ENCODE data around the gene BCL10. TPM values are rescaled to one million over a fixed set of nuclear protein-coding genes. Genes with fewer than 3 reads are reported as not detected.

BCL10 gene
- total RNA-seq, 2 experiments from 2014 or later: 50.0 to 52.0 TPM

DNA sequence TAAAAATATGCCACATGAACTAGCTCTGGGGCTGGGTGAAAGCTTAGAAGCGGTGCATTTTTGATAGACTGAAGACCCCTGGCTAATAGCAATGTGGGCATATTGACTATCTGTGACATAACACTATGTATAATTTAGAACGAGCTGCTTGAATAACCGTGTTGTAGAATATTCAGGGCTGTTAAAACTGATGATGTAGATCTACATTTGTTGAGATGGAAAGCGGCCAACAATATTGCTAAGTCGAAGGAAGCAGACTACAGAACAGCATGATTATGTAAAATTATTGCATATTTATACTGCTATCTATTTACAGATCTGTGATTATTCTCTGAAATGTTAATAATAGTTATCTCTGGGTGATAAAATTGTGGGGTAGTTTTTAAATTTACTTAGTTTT lies 41.1 kb upstream of the BCL10 start:
- no peak overlapping the region for H3K27ac Mint-ChIP-seq
- Histone ChIP-seq H3K4me1 (ENCODE audit: insufficient read depth, low read length) (no peaks in the 10 kb centered on the region), H3K9me3 (ENCODE audit: control insufficient read depth in 1 of 2, insufficient read depth in 1 of 2, low read length in 2 of 2) (no peaks in the 10 kb centered on the region), H3K27ac (ENCODE audit: low read depth in 1 of 2, low read length in 2 of 2) (no peak overlapping the region), H3K4me3 (ENCODE audit: low read length) (no peak overlapping the region), H3K36me3 (ENCODE audit: insufficient read depth, low read length) (no peaks in the 10 kb centered on the region), H3K27me3 (ENCODE audit: control insufficient read depth in 1 of 2, insufficient read depth in 2 of 2, low read length in 2 of 2) (peaks cover 0 to 7% of the 10 kb centered on the region in 2 experiments)
- no peak overlapping the region for H3K4me3 Mint-ChIP-seq
- CTCF ChIA-PET: no interaction called here
- ATAC-seq (ENCODE audit: poor library complexity): no peak
- POLR2A ChIA-PET: no interaction called here
- TF ChIP-seq, protein P1, sequence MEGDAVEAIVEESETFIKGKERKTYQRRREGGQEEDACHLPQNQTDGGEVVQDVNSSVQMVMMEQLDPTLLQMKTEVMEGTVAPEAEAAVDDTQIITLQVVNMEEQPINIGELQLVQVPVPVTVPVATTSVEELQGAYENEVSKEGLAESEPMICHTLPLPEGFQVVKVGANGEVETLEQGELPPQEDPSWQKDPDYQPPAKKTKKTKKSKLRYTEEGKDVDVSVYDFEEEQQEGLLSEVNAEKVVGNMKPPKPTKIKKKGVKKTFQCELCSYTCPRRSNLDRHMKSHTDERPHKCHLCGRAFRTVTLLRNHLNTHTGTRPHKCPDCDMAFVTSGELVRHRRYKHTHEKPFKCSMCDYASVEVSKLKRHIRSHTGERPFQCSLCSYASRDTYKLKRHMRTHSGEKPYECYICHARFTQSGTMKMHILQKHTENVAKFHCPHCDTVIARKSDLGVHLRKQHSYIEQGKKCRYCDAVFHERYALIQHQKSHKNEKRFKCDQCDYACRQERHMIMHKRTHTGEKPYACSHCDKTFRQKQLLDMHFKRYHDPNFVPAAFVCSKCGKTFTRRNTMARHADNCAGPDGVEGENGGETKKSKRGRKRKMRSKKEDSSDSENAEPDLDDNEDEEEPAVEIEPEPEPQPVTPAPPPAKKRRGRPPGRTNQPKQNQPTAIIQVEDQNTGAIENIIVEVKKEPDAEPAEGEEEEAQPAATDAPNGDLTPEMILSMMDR (IDR thresholded peaks at IDR 0.05): no peak
- peaks cover 59% of the 10 kb centered on the region for H3K27me3 Mint-ChIP-seq
- intact Hi-C loops (cut with DNase I, micrococcal nuclease): no loop called here
- no peaks in the 10 kb centered on the region for H3K36me3 Mint-ChIP-seq (ENCODE audit: low read depth)
- no peaks in the 10 kb centered on the region for H3K9me3 Mint-ChIP-seq
- H3K4me1 Mint-ChIP-seq (ENCODE audit: low read depth): no peaks in the 10 kb centered on the region
- DNase-seq: no peak

DNA sequence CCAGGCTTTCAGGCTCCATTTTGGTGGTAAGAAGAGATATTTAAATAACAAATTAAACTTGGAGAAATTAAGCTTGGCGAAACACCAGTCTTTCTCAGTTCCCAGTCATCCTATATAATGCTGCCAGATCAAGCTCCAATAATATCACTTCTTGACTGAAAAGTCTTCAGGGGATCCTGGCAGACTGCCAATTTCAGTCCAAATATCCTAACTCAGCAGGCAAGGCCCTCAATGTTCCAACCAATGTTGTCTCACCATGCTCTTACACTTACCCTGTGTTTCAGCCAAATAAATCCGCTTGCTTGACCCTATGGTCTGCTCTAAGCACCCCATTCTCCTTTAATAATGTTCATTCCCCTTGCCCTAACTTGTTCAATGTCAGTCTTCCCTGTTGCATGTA lies 39.9 kb upstream of the BCL10 start:
- intact Hi-C loops (cut with DNase I, micrococcal nuclease): no loop called here
- Histone ChIP-seq H3K27me3 (ENCODE audit: control insufficient read depth in 1 of 2, insufficient read depth in 2 of 2, low read length in 2 of 2) (peaks cover 0 to 7% of the 10 kb centered on the region in 2 experiments), H3K36me3 (ENCODE audit: insufficient read depth, low read length) (no peaks in the 10 kb centered on the region), H3K27ac (ENCODE audit: low read depth in 1 of 2, low read length in 2 of 2) (no peak overlapping the region), H3K9me3 (ENCODE audit: control insufficient read depth in 1 of 2, insufficient read depth in 1 of 2, low read length in 2 of 2) (no peaks in the 10 kb centered on the region), H3K4me3 (ENCODE audit: low read length) (no peak overlapping the region), H3K4me1 (ENCODE audit: insufficient read depth, low read length) (no peaks in the 10 kb centered on the region)
- ATAC-seq (ENCODE audit: poor library complexity) (no peak), DNase-seq (no peak)
- no peaks in the 10 kb centered on the region for H3K4me1 Mint-ChIP-seq (ENCODE audit: low read depth)
- peaks cover 66% of the 10 kb centered on the region for H3K27me3 Mint-ChIP-seq
- ChIA-PET POLR2A (no interaction called here), CTCF (interaction anchor here (1.0 kb wide), 1 partner anchor 19 kb away, joined by 3 read pairs; no protein-coding TSS in a partner anchor)
- H3K27ac Mint-ChIP-seq: no peak overlapping the region
- H3K9me3 Mint-ChIP-seq: no peaks in the 10 kb centered on the region
- TF ChIP-seq, protein P1 (IDR thresholded peaks at IDR 0.05): no peak
- no peaks in the 10 kb centered on the region for H3K36me3 Mint-ChIP-seq (ENCODE audit: low read depth)
- H3K4me3 Mint-ChIP-seq: no peak overlapping the region

DNA sequence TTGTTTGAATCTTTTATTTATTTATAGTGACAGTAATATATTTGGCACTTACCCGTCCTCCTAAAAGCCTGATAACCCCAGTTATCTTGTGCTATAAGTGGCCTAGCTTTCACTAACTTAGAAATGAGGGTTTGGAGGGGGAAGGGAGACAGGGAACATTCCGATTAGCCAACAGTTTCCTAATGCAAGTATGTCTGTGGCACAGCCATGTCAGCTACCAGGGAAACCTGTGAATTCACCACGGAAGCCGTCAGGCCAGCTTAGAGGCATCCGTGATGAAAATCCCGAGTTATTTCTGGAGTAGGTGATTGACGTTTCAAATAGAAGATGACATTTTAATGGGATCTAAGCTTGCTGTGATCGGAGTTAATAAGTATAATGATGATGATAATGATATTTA lies 39.4 kb upstream of the BCL10 start:
- no peak overlapping the region for H3K27ac ChIP-seq (ENCODE audit: low read depth in 1 of 2, low read length in 2 of 2)
- TF ChIP-seq, protein P1 (IDR thresholded peaks at IDR 0.05): no peak
- intact Hi-C loops (cut with DNase I, micrococcal nuclease): no loop called here
- no peaks in the 10 kb centered on the region for H3K9me3 ChIP-seq (ENCODE audit: control insufficient read depth in 1 of 2, insufficient read depth in 1 of 2, low read length in 2 of 2)
- POLR2A ChIA-PET: no interaction called here
- no peaks in the 10 kb centered on the region for H3K4me1 ChIP-seq (ENCODE audit: insufficient read depth, low read length)
- Mint-ChIP-seq H3K4me1 (ENCODE audit: low read depth) (no peaks in the 10 kb centered on the region), H3K27me3 (peaks cover 67% of the 10 kb centered on the region), H3K36me3 (ENCODE audit: low read depth) (no peaks in the 10 kb centered on the region), H3K4me3 (no peak overlapping the region), H3K27ac (no peak overlapping the region), H3K9me3 (no peaks in the 10 kb centered on the region)
- H3K36me3 ChIP-seq (ENCODE audit: insufficient read depth, low read length): no peaks in the 10 kb centered on the region
- H3K4me3 ChIP-seq (ENCODE audit: low read length): no peak overlapping the region
- DNase-seq: no peak
- CTCF ChIA-PET: interaction anchor here (1.0 kb wide), 1 partner anchor 18 kb away, joined by 3 read pairs; no protein-coding TSS in a partner anchor
- ATAC-seq (ENCODE audit: poor library complexity): no peak
- peaks cover 0 to 6% of the 10 kb centered on the region in 2 experiments for H3K27me3 ChIP-seq (ENCODE audit: control insufficient read depth in 1 of 2, insufficient read depth in 2 of 2, low read length in 2 of 2)
